GM21619 (cell line): ENCODE results near the gene PPP1R12B.
"Not testable (repeated sequence)": the region's sequence is repeated elsewhere in the genome, so short reads cannot be mapped to it uniquely, and the experiment has no call there.

Experiments
- ATAC-seq: cut with Tn5 transposase; IDR thresholded peaks from one replicate; pipeline ENCODE4 v1.9.1; 2021; ENCODE audit not compliant: unreplicated experiment

The PPP1R12B gene

GRCh38 chr1:202578001-202578504, 229.6 kb downstream of the PPP1R12B start:
- no peak for ATAC-seq

- ATAC-seq = no peak
These were observed 230.1 kb downstream of the PPP1R12B start for GRCh38 chr1:202578565-202578964.

- ATAC-seq = no peak
These were observed 231.3 kb downstream of the PPP1R12B start for GRCh38 chr1:202579806-202580205.

DNA sequence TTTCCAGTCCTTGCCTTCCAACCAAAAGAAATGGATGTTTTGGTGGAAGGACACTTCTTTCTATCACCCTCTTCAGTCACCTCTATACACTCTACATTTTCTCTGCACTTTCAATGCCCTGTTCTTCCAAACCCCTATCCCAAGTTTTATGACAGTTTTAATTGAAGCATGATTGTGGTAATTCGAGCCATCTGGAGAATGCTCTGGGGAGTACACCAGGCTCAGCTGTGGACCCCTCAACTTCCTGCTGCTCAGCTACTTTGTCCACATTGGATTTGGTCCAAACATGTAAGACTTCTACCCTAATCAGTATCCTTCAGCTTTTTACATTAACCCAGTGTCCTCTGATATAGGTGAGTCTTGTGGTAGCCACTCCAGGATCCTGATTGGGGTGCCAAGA, 232.1 kb downstream of the PPP1R12B start:
- no peak for ATAC-seq

- ATAC-seq = not testable (repeated sequence)
These were observed 233.9 kb downstream of the PPP1R12B start for GRCh38 chr1:202582350-202582749.

GRCh38 chr1:202584707-202585589, 236.4 kb downstream of the PPP1R12B start:
- no peak for ATAC-seq

- no peak for ATAC-seq
These were observed 237.1 kb downstream of the PPP1R12B start for GRCh38 chr1:202585590-202585933.

GRCh38 chr1:202586018-202586821, 237.7 kb downstream of the PPP1R12B start:
- ATAC-seq = no peak

DNA sequence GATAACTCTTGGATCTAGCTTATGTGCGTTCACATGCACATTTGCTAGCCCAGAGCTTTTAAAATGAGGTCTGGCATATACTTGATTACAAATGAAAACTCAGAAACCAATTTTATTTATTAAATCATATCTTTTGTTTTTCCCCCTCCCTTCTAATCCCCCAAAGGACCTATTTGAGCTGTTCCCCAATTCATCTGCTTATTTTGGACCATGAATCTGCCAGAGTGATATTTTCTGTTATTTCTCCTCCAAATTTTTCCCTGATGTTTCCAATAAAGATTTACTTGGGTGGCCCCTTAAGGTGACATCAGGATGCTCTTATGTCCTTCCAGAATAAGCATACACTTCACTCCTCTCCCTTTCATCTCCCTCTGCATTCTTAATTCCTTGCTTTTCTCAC, 238.4 kb downstream of the PPP1R12B start:
- ATAC-seq = no peak

GRCh38 chr1:202587859-202588485, 239.5 kb downstream of the PPP1R12B start:
- no peak for ATAC-seq

DNA sequence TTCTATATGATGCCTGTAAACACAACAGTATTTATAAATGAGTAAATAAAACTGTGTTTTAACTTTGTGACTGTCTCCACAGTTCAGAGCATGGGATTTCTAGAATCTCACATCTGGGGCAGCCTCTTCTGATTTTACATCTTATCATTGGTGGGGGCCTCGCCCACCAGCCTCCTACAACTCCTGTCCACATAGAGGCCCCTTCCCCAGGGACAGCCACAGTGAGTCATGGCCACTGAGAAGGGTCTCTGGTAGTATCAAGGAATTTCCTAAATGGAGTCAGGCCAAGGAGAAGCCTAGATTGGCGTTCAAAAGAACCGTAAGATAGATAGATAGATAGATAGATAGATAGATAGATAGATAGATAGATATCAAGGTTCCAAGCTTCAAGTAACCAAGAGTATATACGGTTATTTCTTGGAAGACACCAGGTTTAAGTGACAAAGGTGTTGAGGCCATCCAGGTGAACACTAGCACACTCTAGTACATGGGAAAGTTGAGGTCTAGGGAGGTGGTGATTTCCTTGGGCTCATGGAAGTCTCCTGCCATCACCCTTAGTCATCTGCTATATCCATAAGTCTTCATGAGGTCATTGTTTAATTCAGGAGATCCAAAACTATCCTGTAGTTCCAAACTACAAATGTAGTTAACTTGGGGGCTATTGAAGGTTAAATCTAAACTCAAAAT, 240.1 kb downstream of the PPP1R12B start:
- ATAC-seq = no peak

DNA sequence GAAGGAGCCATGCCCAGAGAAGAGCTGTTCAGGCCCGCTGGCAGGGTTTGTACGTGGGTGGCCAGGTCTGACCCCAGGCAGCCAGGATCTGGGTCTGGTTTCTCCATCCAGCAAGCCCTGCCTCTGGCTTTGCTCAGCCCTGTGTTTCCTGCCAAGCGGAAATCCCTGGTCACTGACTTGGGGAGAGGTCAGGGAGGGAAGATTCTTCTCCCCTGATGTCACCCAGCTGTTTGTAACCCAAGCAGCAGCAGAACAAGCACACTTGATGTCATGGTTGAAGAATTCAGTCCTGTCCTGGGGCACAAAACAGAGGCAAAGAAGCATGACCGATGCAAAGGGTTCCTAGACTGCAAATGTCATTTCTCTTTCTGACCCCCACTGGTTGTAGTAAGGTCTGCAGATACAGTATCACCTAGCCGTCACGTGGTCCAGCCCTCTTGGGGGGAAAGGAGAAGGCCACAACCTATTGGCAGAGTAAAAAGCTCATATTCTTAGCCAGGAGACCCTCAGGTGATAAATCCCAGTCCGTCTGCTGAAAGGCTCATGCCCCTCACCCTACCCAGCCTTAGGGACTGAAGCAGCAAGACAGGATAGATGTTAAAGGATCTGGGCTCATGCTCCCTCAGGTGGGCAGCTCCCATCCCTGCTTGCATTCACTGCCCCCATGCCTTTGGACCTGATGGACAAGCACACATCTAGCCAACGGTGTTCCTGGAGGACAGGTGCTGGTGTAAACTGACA, 240.9 kb downstream of the PPP1R12B start:
- no peak for ATAC-seq

- ATAC-seq = no peak
These were observed 241.6 kb downstream of the PPP1R12B start for GRCh38 chr1:202590126-202590525.

- no peak for ATAC-seq
These were observed 242.5 kb downstream of the PPP1R12B start for GRCh38 chr1:202590975-202591411.

- ATAC-seq = no peak
These were observed 243.0 kb downstream of the PPP1R12B start for GRCh38 chr1:202591515-202591914.

DNA sequence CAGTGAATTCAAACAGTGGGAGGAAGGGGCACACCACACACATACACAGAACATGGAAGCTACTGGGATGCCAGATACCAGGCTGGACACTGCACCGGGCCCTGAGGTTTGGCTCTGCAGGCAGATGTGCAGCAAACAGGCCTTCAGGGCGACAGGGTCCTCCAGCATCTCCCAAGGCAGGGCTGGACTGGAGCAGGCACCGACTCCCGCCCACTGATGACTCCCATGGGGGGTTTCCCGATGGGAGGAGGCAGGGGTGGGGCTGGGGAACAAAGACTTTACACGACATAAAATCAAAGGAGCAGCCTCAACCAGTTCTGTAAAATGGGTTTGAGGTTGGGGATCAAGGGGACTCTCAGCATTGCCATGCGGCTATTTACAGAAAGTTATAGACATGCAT, 243.6 kb downstream of the PPP1R12B start:
- no peak for ATAC-seq

- ATAC-seq = no peak
These were observed 245.3 kb downstream of the PPP1R12B start for GRCh38 chr1:202593845-202594244.

DNA sequence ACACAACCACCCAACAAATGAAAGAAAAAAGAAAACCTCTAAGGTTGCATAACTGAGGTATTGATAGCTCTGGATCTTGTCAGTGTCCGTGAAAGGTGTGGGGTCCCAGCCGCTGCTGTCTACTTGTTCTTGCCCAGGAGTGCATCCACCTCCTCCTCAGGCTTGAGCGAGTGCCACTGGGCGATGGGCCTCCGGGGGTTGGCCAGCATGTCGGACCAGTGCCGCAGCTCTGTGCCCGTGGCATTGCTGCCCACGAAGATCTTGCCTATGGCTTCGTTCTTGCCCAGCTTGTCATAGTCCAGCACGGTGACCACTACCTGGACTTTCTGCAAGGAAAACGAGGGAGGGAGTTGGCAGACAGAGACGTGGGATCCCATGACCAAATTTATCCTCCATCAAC, 248.1 kb downstream of the PPP1R12B start:
- no peak for ATAC-seq

- no peak for ATAC-seq
These were observed 248.7 kb downstream of the PPP1R12B start for GRCh38 chr1:202597090-202597761.
